Neural cell (in vitro differentiated cells): ENCODE data around the gene BFSP1. TPM values are rescaled to one million over a fixed set of nuclear protein-coding genes. Genes with fewer than 3 reads are reported as not detected.

Experiments used
- H2AFZ ChIP-seq: fragments of 200-600, 300-800 bp; sonication (generic), shearing (Covaris generic); 2 replicates; pipeline ENCODE4 v1.6.0; 2014; ENCODE audit warnings: low read depth, mild to moderate bottlenecking, antibody characterized with exemption, low read length, moderate library complexity
- H3F3A ChIP-seq: fragments of 200-600 bp; shearing (Covaris generic); 2 replicates; pipeline ENCODE4 v1.6.1; 2016; ENCODE audit warnings: mild to moderate bottlenecking, moderate library complexity, mixed read lengths, antibody characterized with exemption, low read length; ENCODE audit not compliant: insufficient read depth, poor library complexity, severe bottlenecking
- H3K27ac ChIP-seq: fragments of 200-600, 300-800 bp; sonication (generic), shearing (Covaris generic); 2 replicates; pipeline ENCODE4 v1.5.1; 2014; ENCODE audit warnings: mild to moderate bottlenecking, low read length, moderate library complexity
- H3K27me3 ChIP-seq: fragments of 300-800, 200-600 bp; sonication (generic), shearing (Covaris generic); 2 replicates; pipeline ENCODE4 v1.6.0; 2014; ENCODE audit warnings: mild to moderate bottlenecking, low read depth, low read length, moderate library complexity; ENCODE audit not compliant: insufficient read depth
- H3K36me3 ChIP-seq: fragments of 300-800, 200-600 bp; sonication (generic), shearing (Covaris generic); 2 replicates; pipeline ENCODE4 v1.5.1; 2014; ENCODE audit warnings: mild to moderate bottlenecking, antibody characterized with exemption, low read length, moderate library complexity; ENCODE audit not compliant: insufficient read depth
- H3K4me2 ChIP-seq: fragments of 300-800, 200-600 bp; sonication (generic), shearing (Covaris generic); 2 replicates; pipeline ENCODE4 v1.6.0; 2014; ENCODE audit warnings: mild to moderate bottlenecking, low read length
- H3K4me3 ChIP-seq: fragments of 300-800, 200-600 bp; sonication (generic), shearing (Covaris generic); 2 replicates; pipeline ENCODE4 v1.5.1; 2014; ENCODE audit warnings: mild to moderate bottlenecking, low read length, moderate library complexity
- H3K79me2 ChIP-seq: fragments of 200-600 bp; shearing (Covaris generic); replicated peaks from 2 replicates; pipeline ENCODE4 v1.6.0; 2014; ENCODE audit warnings: mild to moderate bottlenecking, low read length, moderate library complexity; ENCODE audit not compliant: insufficient read depth
- H3K9ac ChIP-seq: fragments of 300-800, 200-600 bp; sonication (generic), shearing (Covaris generic); 2 replicates; pipeline ENCODE4 v1.6.1; 2016; ENCODE audit warnings: mild to moderate bottlenecking, low read length, mixed read lengths
- H3K9me2 ChIP-seq: fragments of 200-600 bp; shearing (Covaris generic); 2 replicates; pipeline ENCODE4 v1.6.1; 2016; ENCODE audit warnings: mild to moderate bottlenecking, low read length, mixed read lengths; ENCODE audit not compliant: insufficient read depth
- H3K9me3 ChIP-seq: fragments of 200-600, 300-800 bp; sonication (generic), shearing (Covaris generic); 2 replicates; pipeline ENCODE4 v1.6.1; 2016; ENCODE audit warnings: mild to moderate bottlenecking, mixed run types, low read length, moderate library complexity, mixed read lengths
- H4K20me1 ChIP-seq: fragments of 200-600 bp; shearing (Covaris generic); 2 replicates; pipeline ENCODE4 v1.6.1; 2016; ENCODE audit warnings: mild to moderate bottlenecking, mixed run types; ENCODE audit not compliant: insufficient read depth
- EP300 ChIP-seq: fragments of 450-650 bp; conservative IDR thresholded peaks from 2 replicates; pipeline ENCODE4 v1.6.1; 2014; ENCODE audit warnings: antibody characterized with exemption, mild to moderate bottlenecking, moderate library complexity; ENCODE audit not compliant: poor library complexity, severe bottlenecking
- EZH2 ChIP-seq: fragments of 200-600, 300-800 bp; shearing (Covaris generic), sonication (generic); IDR thresholded peaks from 2 replicates; pipeline ENCODE4 v1.6.1; 2014; ENCODE audit warnings: antibody characterized with exemption, low read length, borderline replicate concordance, mild to moderate bottlenecking; ENCODE audit not compliant: insufficient read depth, poor library complexity, severe bottlenecking
- MXI1 ChIP-seq: fragments of 450-650 bp; conservative IDR thresholded peaks from 2 replicates; pipeline ENCODE4 v1.6.1; 2014; ENCODE audit warnings: antibody characterized with exemption, mild to moderate bottlenecking; ENCODE audit not compliant: poor library complexity, severe bottlenecking
- POLR2AphosphoS5 ChIP-seq: IDR thresholded peaks from 2 replicates; pipeline ENCODE4 v1.6.1; 2012
- RAD21 ChIP-seq: fragments of 450-650 bp; conservative IDR thresholded peaks from 2 replicates; pipeline ENCODE4 v1.6.1; 2014; ENCODE audit warnings: antibody characterized with exemption, mild to moderate bottlenecking, moderate library complexity
- SMC3 ChIP-seq: fragments of 450-650 bp; conservative IDR thresholded peaks from 2 replicates; pipeline ENCODE4 v1.6.1; 2014; ENCODE audit warnings: antibody characterized with exemption, mild to moderate bottlenecking, moderate library complexity; ENCODE audit not compliant: poor library complexity
- TAF1 ChIP-seq: IDR thresholded peaks from 2 replicates; pipeline ENCODE4 v1.6.1; 2012; ENCODE audit warnings: low read depth
- polyA plus RNA-seq: library from polyadenylated mRNA; depleted of rRNA; stranded (reverse); fragments of >200 nt; gene quantifications from 2 replicates; pipeline ENCODE4 v1.2.3, GENCODE V29; 2014
- TF ChIP-seq, protein P1 (sequence below): fragments of 450-650 bp; IDR thresholded peaks from 2 replicates; pipeline ENCODE4 v1.5.1; 2014; ENCODE audit warnings: antibody characterized with exemption, mild to moderate bottlenecking, moderate library complexity; ENCODE audit not compliant: poor library complexity, severe bottlenecking
- TF ChIP-seq, protein P2 (sequence below): IDR thresholded peaks from 2 replicates; pipeline ENCODE4 v1.6.1; 2012; ENCODE audit warnings: borderline replicate concordance

The BFSP1 gene
- polyA plus RNA-seq, 1 donor from 2014 or later: 1.3 TPM

DNA sequence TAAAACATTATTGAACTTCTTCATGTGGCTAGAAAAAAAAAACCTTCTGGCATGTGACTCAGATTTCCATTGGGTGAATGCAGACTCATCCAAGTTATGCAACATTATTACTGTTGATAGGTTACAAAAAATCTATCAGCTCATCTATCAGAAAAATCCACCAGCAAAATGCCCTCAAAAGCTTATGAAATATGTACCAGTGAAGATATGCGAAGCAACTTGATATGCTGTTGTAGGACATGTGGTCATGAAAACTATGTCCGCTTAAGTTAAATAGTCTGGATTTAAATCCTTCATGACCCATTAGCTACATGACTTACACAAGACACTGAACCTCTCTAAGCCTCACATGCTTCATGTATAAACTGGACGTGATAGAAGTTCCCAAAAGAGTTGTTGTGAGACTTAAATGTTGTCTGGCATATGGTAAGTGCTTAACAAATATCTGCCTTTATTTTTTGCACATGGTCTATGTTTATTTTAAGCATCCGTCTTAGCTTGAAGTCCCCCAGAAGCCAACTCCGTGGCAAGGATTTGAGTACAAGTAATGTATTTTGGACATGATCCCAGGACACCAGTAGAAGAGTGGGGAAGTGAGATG, 12.5 kb upstream of the BFSP1 start:
- H3K4me3 ChIP-seq: no peak overlapping the region
- peaks cover 6% of the 10 kb centered on the region for H3K27me3 ChIP-seq
- H3K4me2 ChIP-seq: no peak overlapping the region
- no peak overlapping the region for H2AFZ ChIP-seq
- no peaks in the 10 kb centered on the region for H3F3A ChIP-seq
- H3K79me2 ChIP-seq: no peaks in the 10 kb centered on the region
- no peaks in the 10 kb centered on the region for H3K9me2 ChIP-seq
- no peak overlapping the region for H3K9ac ChIP-seq
- TF ChIP-seq RAD21 (no peak), TAF1 (no peak), MXI1 (no peak), SMC3 (no peak), EZH2 (no peak), EP300 (no peak), POLR2AphosphoS5 (no peak)
- TF ChIP-seq, protein P1, sequence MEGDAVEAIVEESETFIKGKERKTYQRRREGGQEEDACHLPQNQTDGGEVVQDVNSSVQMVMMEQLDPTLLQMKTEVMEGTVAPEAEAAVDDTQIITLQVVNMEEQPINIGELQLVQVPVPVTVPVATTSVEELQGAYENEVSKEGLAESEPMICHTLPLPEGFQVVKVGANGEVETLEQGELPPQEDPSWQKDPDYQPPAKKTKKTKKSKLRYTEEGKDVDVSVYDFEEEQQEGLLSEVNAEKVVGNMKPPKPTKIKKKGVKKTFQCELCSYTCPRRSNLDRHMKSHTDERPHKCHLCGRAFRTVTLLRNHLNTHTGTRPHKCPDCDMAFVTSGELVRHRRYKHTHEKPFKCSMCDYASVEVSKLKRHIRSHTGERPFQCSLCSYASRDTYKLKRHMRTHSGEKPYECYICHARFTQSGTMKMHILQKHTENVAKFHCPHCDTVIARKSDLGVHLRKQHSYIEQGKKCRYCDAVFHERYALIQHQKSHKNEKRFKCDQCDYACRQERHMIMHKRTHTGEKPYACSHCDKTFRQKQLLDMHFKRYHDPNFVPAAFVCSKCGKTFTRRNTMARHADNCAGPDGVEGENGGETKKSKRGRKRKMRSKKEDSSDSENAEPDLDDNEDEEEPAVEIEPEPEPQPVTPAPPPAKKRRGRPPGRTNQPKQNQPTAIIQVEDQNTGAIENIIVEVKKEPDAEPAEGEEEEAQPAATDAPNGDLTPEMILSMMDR: no peak
- TF ChIP-seq, protein P2, sequence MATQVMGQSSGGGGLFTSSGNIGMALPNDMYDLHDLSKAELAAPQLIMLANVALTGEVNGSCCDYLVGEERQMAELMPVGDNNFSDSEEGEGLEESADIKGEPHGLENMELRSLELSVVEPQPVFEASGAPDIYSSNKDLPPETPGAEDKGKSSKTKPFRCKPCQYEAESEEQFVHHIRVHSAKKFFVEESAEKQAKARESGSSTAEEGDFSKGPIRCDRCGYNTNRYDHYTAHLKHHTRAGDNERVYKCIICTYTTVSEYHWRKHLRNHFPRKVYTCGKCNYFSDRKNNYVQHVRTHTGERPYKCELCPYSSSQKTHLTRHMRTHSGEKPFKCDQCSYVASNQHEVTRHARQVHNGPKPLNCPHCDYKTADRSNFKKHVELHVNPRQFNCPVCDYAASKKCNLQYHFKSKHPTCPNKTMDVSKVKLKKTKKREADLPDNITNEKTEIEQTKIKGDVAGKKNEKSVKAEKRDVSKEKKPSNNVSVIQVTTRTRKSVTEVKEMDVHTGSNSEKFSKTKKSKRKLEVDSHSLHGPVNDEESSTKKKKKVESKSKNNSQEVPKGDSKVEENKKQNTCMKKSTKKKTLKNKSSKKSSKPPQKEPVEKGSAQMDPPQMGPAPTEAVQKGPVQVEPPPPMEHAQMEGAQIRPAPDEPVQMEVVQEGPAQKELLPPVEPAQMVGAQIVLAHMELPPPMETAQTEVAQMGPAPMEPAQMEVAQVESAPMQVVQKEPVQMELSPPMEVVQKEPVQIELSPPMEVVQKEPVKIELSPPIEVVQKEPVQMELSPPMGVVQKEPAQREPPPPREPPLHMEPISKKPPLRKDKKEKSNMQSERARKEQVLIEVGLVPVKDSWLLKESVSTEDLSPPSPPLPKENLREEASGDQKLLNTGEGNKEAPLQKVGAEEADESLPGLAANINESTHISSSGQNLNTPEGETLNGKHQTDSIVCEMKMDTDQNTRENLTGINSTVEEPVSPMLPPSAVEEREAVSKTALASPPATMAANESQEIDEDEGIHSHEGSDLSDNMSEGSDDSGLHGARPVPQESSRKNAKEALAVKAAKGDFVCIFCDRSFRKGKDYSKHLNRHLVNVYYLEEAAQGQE: no peak
- no peaks in the 10 kb centered on the region for H4K20me1 ChIP-seq
- no peak overlapping the region for H3K27ac ChIP-seq
- H3K9me3 ChIP-seq: no peaks in the 10 kb centered on the region
- no peaks in the 10 kb centered on the region for H3K36me3 ChIP-seq

- Histone ChIP-seq H2AFZ (no peak overlapping the region), H3F3A (no peaks in the 10 kb centered on the region), H3K9me3 (no peaks in the 10 kb centered on the region), H3K4me2 (no peak overlapping the region), H4K20me1 (no peaks in the 10 kb centered on the region), H3K27ac (no peak overlapping the region), H3K36me3 (no peaks in the 10 kb centered on the region), H3K27me3 (peaks cover 6% of the 10 kb centered on the region), H3K79me2 (no peaks in the 10 kb centered on the region), H3K4me3 (no peak overlapping the region), H3K9me2 (no peaks in the 10 kb centered on the region), H3K9ac (no peak overlapping the region)
- no peak for TF ChIP-seq EP300
- no peak for TF ChIP-seq SMC3
- TF ChIP-seq POLR2AphosphoS5: no peak
These were observed 11.8 kb upstream of the BFSP1 start for GRCh38 chr20:17542993-17543412.
